Mucosa of gallbladder (tissue), 1 donor: ENCODE data around the gene TNFRSF13B. TPM values are rescaled to one million over a fixed set of nuclear protein-coding genes. Genes with fewer than 3 reads are reported as not detected.
"Not testable (repeated sequence)": the region's sequence is repeated elsewhere in the genome, so short reads cannot be mapped to it uniquely, and the experiment has no call there.

Experiments used
- DNase-seq: peaks from one replicate; pipeline ENCODE4 v3.0.0-alpha.2; 2020; ENCODE audit warnings: low spot score
- total RNA-seq: library from RNA; stranded (reverse); gene quantifications from one replicate; pipeline ENCODE4 v1.2.1, GENCODE V29; 2021
- donor health status: DM: no; HTN: no; CAD: no.

The TNFRSF13B gene
- 0.32 TPM for total RNA-seq

GRCh38 chr17:16971458-16972338, at the start of gene TNFRSF13B:
Gene TNFRSF13B (minus strand): TSS chr17:16972118. CDS start chr17:16972075, 43 bp downstream.
- DNase-seq: no peak

DNA sequence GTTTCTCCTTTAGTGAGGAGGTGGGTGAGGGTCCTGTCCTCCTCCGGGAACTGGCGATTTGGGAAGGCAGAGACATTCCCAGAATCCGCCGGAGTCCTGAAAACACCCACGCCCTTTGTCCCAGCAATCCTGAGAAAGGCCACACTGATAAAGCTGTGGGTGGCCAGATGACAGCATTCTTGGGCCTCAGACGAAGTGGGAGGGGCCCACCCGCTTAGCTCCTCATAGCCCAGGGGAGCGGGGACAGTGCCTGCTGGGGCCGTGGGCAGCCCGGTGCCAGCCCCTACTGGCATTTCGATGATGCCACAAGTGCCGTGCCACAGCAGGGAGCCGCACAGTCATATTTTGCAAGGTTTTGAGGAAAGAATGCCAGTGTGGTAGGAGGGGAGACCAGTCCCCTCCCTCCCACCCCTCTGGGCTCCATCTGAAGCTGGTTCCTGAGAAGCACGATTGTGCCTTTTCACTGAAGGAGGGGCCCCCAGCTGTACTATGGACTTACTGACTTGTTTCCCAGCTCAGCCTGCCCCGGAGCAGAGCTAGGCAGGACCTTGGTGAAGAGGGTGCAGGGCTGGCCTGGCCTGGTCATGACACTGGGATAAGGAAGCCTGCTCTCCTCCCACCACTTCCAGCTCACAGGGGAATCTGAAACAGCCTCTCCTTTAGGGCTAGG, 49.4 kb upstream of the TNFRSF13B start:
- peak; percentile 64 for DNase-seq

DNA sequence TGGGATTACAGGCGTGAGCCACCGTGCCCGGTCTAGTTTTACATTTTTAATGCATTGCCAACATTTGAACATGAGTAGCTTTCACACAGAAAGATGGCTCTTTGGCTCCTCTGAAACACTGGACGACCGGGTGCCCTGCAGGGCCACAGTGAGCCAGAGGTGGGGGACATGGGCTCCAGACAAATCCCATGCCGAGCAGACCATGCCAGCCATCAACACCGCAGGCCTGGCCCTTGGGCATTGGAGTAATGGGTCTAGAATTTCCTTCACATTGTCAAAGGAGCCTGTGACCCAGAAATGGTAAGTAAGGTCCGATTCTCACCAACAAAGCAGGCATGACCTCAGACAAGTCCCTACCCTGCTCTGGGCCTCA, 48.9 kb upstream of the TNFRSF13B start:
- DNase-seq: no peak

- DNase-seq: no peak
These were observed 48.1 kb upstream of the TNFRSF13B start for GRCh38 chr17:17019891-17020456.

GRCh38 chr17:17019430-17019762, 47.5 kb upstream of the TNFRSF13B start:
- DNase-seq: no peak

DNA sequence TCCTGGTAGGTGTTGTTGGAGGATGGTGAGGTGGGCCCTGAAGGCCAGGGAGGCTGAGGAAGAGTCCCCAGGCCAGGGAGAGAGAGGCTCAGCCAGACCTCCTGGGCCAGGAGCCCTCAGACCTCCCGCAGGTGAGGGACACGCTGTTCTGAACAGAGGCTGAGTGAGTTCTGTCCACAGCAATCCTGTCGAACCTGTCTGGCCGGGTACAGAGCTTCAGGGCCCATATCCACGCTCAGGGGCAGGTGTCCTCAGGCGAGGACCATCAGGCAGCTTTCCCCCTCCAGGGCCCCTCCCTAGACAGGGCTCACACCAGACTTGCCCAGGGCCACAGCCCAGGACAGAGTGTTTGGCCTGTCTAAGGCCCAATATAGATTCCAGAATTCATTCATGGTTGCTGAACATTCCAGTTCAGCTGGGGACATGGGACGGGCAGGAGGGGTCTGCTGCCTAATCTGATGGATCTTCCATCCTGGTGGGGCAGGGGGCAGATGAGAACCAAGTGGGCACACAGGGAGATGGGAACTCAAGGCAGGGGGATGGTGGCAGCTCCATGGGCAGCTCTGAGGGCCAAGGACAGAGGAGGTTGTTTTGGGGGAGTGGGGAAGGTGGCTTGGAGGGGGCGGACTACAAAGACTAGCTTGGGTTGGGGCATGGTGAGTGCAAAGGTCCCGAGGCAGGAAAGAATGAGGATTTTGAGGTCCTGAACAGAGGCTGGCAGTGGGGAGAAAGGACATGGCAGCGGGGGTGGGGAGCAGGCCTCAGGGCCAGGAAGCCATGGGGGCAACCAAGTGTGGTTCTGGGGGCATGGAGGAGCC, 46.9 kb upstream of the TNFRSF13B start:
- DNase-seq: peak; percentile 77

- DNase-seq: no peak
These were observed 46.1 kb upstream of the TNFRSF13B start for GRCh38 chr17:17018021-17018441.

DNA sequence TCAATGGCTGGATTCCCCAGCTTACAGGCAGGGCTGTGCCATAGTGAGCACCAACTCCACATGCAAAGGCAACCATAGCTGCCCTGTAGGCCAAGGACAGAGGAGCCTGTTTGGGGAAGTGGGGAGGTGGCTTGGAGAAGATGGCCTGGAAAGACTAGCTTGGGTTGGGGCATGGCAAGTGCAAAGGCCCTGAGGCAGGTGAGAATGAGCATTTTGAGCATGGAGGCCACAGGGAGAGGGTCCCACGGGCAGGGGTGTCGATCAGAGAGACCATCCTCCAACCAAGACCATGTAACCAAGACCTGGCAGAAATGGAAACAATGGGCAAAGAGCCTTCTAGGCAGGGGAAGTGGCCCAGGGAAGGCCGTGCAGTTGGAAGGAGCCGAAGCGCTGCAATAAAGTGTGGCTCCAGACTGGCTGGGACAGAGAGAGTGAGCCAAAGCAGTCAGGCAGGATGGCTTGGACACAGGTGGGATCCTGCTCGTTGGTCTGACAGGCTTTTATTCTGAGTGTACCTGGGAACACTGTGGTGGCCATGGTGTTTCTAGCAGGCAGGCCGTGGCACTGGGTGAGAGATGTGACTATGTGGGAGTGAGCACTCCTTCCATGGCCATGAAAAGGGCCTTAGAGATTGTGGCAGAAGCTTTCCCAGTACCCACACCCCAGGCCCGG, 45.6 kb upstream of the TNFRSF13B start:
- DNase-seq: no peak

DNA sequence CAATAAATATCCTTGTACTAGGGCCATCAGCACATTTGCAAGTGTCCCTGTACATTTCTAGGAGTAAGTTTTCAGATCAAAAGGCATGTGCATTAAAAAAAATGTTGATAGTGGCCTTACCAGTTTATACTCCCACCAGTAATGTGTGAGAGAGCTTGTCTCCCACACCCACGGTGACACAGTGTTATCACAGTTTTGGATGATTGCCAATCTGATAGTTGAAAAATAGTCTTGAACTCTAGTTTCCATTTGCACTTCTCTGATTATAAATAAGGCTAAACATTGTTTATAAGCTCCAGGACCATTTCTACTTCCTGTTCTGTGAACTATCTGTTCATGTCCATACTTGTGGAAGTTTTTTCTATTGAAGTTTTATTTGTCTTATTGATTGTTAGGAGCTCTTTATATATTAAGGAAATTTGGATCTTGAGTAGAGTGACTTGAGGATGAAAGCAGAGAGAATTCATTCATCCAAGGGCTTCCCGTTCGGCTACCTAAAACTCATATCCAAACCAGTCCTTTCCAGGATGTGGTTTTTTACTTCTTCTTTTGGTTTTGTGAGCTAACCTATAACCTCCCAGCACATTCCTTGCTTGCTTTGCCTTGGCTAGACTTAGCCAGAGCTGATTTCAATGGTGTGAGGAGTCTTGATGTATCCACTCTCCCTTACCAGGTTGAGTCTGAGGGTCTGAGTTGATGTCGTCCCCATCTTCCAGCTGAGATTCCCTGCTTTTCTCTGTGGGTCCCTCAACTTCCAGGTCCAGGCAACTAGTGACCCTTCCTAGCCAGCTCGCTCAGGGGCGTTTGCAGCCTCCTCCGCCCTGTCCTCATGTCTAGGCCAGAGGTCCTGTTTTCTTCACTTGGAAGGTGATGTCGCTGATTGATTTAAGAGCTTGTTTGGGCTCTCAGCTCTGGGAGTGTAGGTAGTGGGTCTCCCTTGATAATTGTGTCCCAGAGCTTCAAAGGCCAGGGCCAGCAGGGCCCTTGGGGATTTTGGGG, 44.6 kb upstream of the TNFRSF13B start:
- not testable (repeated sequence) for DNase-seq

GRCh38 chr17:17015230-17015629, 43.3 kb upstream of the TNFRSF13B start:
- DNase-seq: no peak

DNA sequence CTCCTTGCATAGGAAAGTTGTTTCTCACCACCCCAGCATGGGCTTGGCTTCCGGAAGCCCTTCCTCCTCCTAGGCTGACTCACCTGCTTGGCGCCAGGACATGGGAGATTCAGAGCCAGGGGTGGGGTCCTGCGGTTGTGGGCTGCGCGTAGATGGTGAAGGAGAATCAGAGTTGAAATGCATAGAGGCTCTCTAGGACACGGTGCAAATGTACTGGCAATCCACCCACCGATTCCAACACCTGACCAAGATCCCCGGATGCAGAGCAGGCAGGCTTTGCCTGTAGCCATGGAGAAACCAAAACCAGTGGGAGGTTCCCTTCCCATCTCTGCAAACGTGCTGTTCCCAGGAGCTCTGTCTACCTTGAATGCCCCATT, 42.8 kb upstream of the TNFRSF13B start:
- not testable (repeated sequence) for DNase-seq

DNA sequence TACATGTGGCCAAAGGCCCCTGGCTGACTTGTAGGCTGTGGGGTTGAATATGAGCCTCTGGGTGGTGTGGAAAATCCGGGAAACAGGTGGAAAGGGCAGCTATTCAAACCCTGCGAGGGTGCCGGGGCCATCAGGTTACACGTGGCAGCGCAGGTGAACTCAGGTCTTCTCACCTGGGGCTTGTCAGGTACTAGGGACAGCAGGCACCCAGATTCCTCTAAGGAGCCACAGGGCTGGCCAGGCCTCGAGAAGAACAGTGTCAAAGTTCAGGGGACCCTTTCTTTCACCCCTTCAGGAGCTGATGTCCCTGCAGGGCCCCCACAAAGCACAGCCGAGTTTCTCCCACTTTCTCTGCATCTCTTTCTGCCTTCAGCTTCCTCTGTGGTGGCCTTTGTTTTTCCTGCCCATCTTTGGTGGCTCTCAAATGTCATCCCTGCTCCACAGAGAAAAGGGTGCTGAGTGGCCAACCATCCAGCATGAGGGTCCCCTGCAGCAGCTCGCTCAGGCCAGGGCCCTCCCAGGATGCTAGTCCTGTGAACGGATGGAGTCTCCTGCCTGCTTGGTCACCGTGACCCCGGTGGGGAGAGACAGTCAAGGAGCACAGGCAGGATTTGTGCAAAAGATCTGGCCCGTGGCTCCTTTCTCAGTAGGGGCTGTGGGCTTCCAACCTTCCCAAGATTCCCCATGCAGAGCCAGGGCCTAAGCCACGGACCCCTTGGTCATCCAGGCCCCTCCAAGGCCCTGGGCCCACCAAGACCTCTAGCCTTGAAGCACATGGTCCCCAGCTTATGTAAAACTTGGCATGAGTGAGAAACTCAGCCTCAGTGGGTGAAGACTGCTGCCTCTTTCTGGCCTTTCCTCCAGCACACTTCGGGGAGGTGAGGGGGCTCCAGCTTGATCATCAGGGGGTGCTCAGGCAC, 42.2 kb upstream of the TNFRSF13B start:
- DNase-seq: not testable (repeated sequence)

GRCh38 chr17:17011043-17011907, 39.4 kb upstream of the TNFRSF13B start:
- peak; percentile 53 for DNase-seq

- DNase-seq: not testable (repeated sequence)
These were observed 38.7 kb upstream of the TNFRSF13B start for GRCh38 chr17:17010545-17011034.

GRCh38 chr17:17009972-17010371, 38.1 kb upstream of the TNFRSF13B start:
- DNase-seq: not testable (repeated sequence)

GRCh38 chr17:17008621-17009397, 36.9 kb upstream of the TNFRSF13B start:
- not testable (repeated sequence) for DNase-seq

- DNase-seq: not testable (repeated sequence)
These were observed 36.0 kb upstream of the TNFRSF13B start for GRCh38 chr17:17007891-17008290.
